ENCODE data around the gene MAPK8. TPM values are rescaled to one million over a fixed set of nuclear protein-coding genes. Genes with fewer than 3 reads are reported as not detected.
"Not testable (repeated sequence)": the region's sequence is repeated elsewhere in the genome, so short reads cannot be mapped to it uniquely, and the experiment has no call there.

Gene MAPK8
- total RNA-seq, 1 experiment from 2014 or later: 29.7 TPM

- Histone ChIP-seq H3K4me2 (ENCODE audit: low read depth, low read length, poor library complexity, severe bottlenecking) (no peak overlapping the region), H3K9me2 (replicated peaks; ENCODE audit: insufficient read depth, low read length) (no peaks in the 10 kb centered on the region), H3K36me3 (ENCODE audit: insufficient read depth, low read length) (no peaks in the 10 kb centered on the region), H3K9ac (ENCODE audit: low read length) (no peak overlapping the region), H3K27ac (ENCODE audit: low read length) (no peak overlapping the region), H2AFZ (ENCODE audit: low read length) (no peak overlapping the region), H3K79me2 (ENCODE audit: low read length) (no peaks in the 10 kb centered on the region), H3K27me3 (ENCODE audit: low read length) (no peaks in the 10 kb centered on the region), H3K9me3 (ENCODE audit: low read length) (no peaks in the 10 kb centered on the region), H3K4me1 (ENCODE audit: low read length) (no peaks in the 10 kb centered on the region), H4K20me1 (ENCODE audit: insufficient read depth, low read depth, low read length) (no peaks in the 10 kb centered on the region), H3K4me3 (ENCODE audit: low read length) (no peak overlapping the region)
- no peak for DNase-seq
These were observed 113.2 kb downstream of the MAPK8 start for GRCh38 chr10:48419714-48420113.

- not testable (repeated sequence) for H3K36me3 ChIP-seq (ENCODE audit: insufficient read depth, low read length); H3K9ac ChIP-seq (ENCODE audit: low read length); H3K4me1 ChIP-seq (ENCODE audit: low read length); H3K27ac ChIP-seq (ENCODE audit: low read length); H3K9me2 ChIP-seq (replicated peaks; ENCODE audit: insufficient read depth, low read length); H3K27me3 ChIP-seq (ENCODE audit: low read length); H4K20me1 ChIP-seq (ENCODE audit: insufficient read depth, low read depth, low read length); H3K9me3 ChIP-seq (ENCODE audit: low read length); H3K4me2 ChIP-seq (ENCODE audit: low read depth, low read length, poor library complexity, severe bottlenecking); H3K4me3 ChIP-seq (ENCODE audit: low read length); DNase-seq; H2AFZ ChIP-seq (ENCODE audit: low read length); H3K79me2 ChIP-seq (ENCODE audit: low read length)
These were observed 115.4 kb downstream of the MAPK8 start for GRCh38 chr10:48421862-48422261.

- Histone ChIP-seq H4K20me1 (ENCODE audit: insufficient read depth, low read depth, low read length) (no peaks in the 10 kb centered on the region), H3K9ac (ENCODE audit: low read length) (no peak overlapping the region), H3K9me3 (ENCODE audit: low read length) (no peaks in the 10 kb centered on the region), H3K27ac (ENCODE audit: low read length) (no peak overlapping the region), H3K4me1 (ENCODE audit: low read length) (no peaks in the 10 kb centered on the region), H3K36me3 (ENCODE audit: insufficient read depth, low read length) (no peaks in the 10 kb centered on the region), H3K9me2 (replicated peaks; ENCODE audit: insufficient read depth, low read length) (no peaks in the 10 kb centered on the region), H3K4me2 (ENCODE audit: low read depth, low read length, poor library complexity, severe bottlenecking) (no peak overlapping the region), H3K27me3 (ENCODE audit: low read length) (no peaks in the 10 kb centered on the region), H2AFZ (ENCODE audit: low read length) (no peak overlapping the region), H3K79me2 (ENCODE audit: low read length) (no peaks in the 10 kb centered on the region), H3K4me3 (ENCODE audit: low read length) (no peak overlapping the region)
- DNase-seq: no peak
These were observed 117.4 kb downstream of the MAPK8 start for GRCh38 chr10:48423884-48424283.

GRCh38 chr10:48428896-48429295 is 122.4 kb downstream of the MAPK8 start:
- Histone ChIP-seq H3K27me3 (ENCODE audit: low read length) (no peaks in the 10 kb centered on the region), H3K79me2 (ENCODE audit: low read length) (no peaks in the 10 kb centered on the region), H3K9ac (ENCODE audit: low read length) (no peak overlapping the region), H3K36me3 (ENCODE audit: insufficient read depth, low read length) (no peaks in the 10 kb centered on the region), H3K9me2 (replicated peaks; ENCODE audit: insufficient read depth, low read length) (no peaks in the 10 kb centered on the region), H3K9me3 (ENCODE audit: low read length) (no peaks in the 10 kb centered on the region), H3K4me3 (ENCODE audit: low read length) (no peak overlapping the region), H3K27ac (ENCODE audit: low read length) (no peak overlapping the region), H4K20me1 (ENCODE audit: insufficient read depth, low read depth, low read length) (no peaks in the 10 kb centered on the region), H3K4me2 (ENCODE audit: low read depth, low read length, poor library complexity, severe bottlenecking) (no peak overlapping the region), H2AFZ (ENCODE audit: low read length) (no peak overlapping the region), H3K4me1 (ENCODE audit: low read length) (no peaks in the 10 kb centered on the region)
- no peak for DNase-seq

- Histone ChIP-seq H3K9me3 (ENCODE audit: low read length) (no peaks in the 10 kb centered on the region), H4K20me1 (ENCODE audit: insufficient read depth, low read depth, low read length) (no peaks in the 10 kb centered on the region), H3K4me1 (ENCODE audit: low read length) (no peaks in the 10 kb centered on the region), H3K9me2 (replicated peaks; ENCODE audit: insufficient read depth, low read length) (no peaks in the 10 kb centered on the region), H3K9ac (ENCODE audit: low read length) (no peak overlapping the region), H3K4me3 (ENCODE audit: low read length) (no peak overlapping the region), H3K4me2 (ENCODE audit: low read depth, low read length, poor library complexity, severe bottlenecking) (no peak overlapping the region), H3K27me3 (ENCODE audit: low read length) (no peaks in the 10 kb centered on the region), H3K27ac (ENCODE audit: low read length) (no peak overlapping the region), H3K79me2 (ENCODE audit: low read length) (no peaks in the 10 kb centered on the region), H3K36me3 (ENCODE audit: insufficient read depth, low read length) (no peaks in the 10 kb centered on the region), H2AFZ (ENCODE audit: low read length) (no peak overlapping the region)
- no peak for DNase-seq
These were observed 122.8 kb downstream of the MAPK8 start for GRCh38 chr10:48429309-48429708.

- no peaks in the 10 kb centered on the region for H3K9me3 ChIP-seq (ENCODE audit: low read length)
- no peaks in the 10 kb centered on the region for H3K79me2 ChIP-seq (ENCODE audit: low read length)
- no peak overlapping the region for H3K27ac ChIP-seq (ENCODE audit: low read length)
- H4K20me1 ChIP-seq (ENCODE audit: insufficient read depth, low read depth, low read length): no peaks in the 10 kb centered on the region
- no peak overlapping the region for H2AFZ ChIP-seq (ENCODE audit: low read length)
- H3K4me2 ChIP-seq (ENCODE audit: low read depth, low read length, poor library complexity, severe bottlenecking): no peak overlapping the region
- H3K4me1 ChIP-seq (ENCODE audit: low read length): no peaks in the 10 kb centered on the region
- no peaks in the 10 kb centered on the region for H3K9me2 ChIP-seq (replicated peaks; ENCODE audit: insufficient read depth, low read length)
- no peaks in the 10 kb centered on the region for H3K27me3 ChIP-seq (ENCODE audit: low read length)
- no peak overlapping the region for H3K4me3 ChIP-seq (ENCODE audit: low read length)
- DNase-seq: no peak
- no peak overlapping the region for H3K9ac ChIP-seq (ENCODE audit: low read length)
- no peaks in the 10 kb centered on the region for H3K36me3 ChIP-seq (ENCODE audit: insufficient read depth, low read length)
These were observed 124.0 kb downstream of the MAPK8 start for GRCh38 chr10:48430402-48430993.

- Histone ChIP-seq H3K9me3 (ENCODE audit: low read length) (no peaks in the 10 kb centered on the region), H2AFZ (ENCODE audit: low read length) (no peak overlapping the region), H3K36me3 (ENCODE audit: insufficient read depth, low read length) (no peaks in the 10 kb centered on the region), H3K4me3 (ENCODE audit: low read length) (no peak overlapping the region), H4K20me1 (ENCODE audit: insufficient read depth, low read depth, low read length) (no peaks in the 10 kb centered on the region), H3K27me3 (ENCODE audit: low read length) (no peaks in the 10 kb centered on the region), H3K9me2 (replicated peaks; ENCODE audit: insufficient read depth, low read length) (no peaks in the 10 kb centered on the region), H3K27ac (ENCODE audit: low read length) (no peak overlapping the region), H3K4me1 (ENCODE audit: low read length) (no peaks in the 10 kb centered on the region), H3K9ac (ENCODE audit: low read length) (no peak overlapping the region), H3K79me2 (ENCODE audit: low read length) (no peaks in the 10 kb centered on the region), H3K4me2 (ENCODE audit: low read depth, low read length, poor library complexity, severe bottlenecking) (no peak overlapping the region)
- no peak for DNase-seq
These were observed 125.4 kb downstream of the MAPK8 start for GRCh38 chr10:48431871-48432270.

- H4K20me1 ChIP-seq (ENCODE audit: insufficient read depth, low read depth, low read length): no peaks in the 10 kb centered on the region
- H3K9me3 ChIP-seq (ENCODE audit: low read length): no peaks in the 10 kb centered on the region
- H3K4me1 ChIP-seq (ENCODE audit: low read length): no peaks in the 10 kb centered on the region
- H3K79me2 ChIP-seq (ENCODE audit: low read length): no peaks in the 10 kb centered on the region
- no peaks in the 10 kb centered on the region for H3K9me2 ChIP-seq (replicated peaks; ENCODE audit: insufficient read depth, low read length)
- DNase-seq: no peak
- no peak overlapping the region for H2AFZ ChIP-seq (ENCODE audit: low read length)
- no peak overlapping the region for H3K9ac ChIP-seq (ENCODE audit: low read length)
- no peaks in the 10 kb centered on the region for H3K27me3 ChIP-seq (ENCODE audit: low read length)
- no peaks in the 10 kb centered on the region for H3K36me3 ChIP-seq (ENCODE audit: insufficient read depth, low read length)
- H3K27ac ChIP-seq (ENCODE audit: low read length): no peak overlapping the region
- no peak overlapping the region for H3K4me3 ChIP-seq (ENCODE audit: low read length)
- H3K4me2 ChIP-seq (ENCODE audit: low read depth, low read length, poor library complexity, severe bottlenecking): no peak overlapping the region
These were observed 131.1 kb downstream of the MAPK8 start for GRCh38 chr10:48437546-48437945.

GRCh38 chr10:48439031-48439430 is 132.6 kb downstream of the MAPK8 start:
- no peaks in the 10 kb centered on the region for H3K4me1 ChIP-seq (ENCODE audit: low read length)
- H3K9me2 ChIP-seq (replicated peaks; ENCODE audit: insufficient read depth, low read length): no peaks in the 10 kb centered on the region
- DNase-seq: no peak
- H3K9ac ChIP-seq (ENCODE audit: low read length): no peak overlapping the region
- no peaks in the 10 kb centered on the region for H4K20me1 ChIP-seq (ENCODE audit: insufficient read depth, low read depth, low read length)
- H2AFZ ChIP-seq (ENCODE audit: low read length): no peak overlapping the region
- H3K27me3 ChIP-seq (ENCODE audit: low read length): no peaks in the 10 kb centered on the region
- no peak overlapping the region for H3K27ac ChIP-seq (ENCODE audit: low read length)
- H3K4me3 ChIP-seq (ENCODE audit: low read length): no peak overlapping the region
- H3K9me3 ChIP-seq (ENCODE audit: low read length): no peaks in the 10 kb centered on the region
- no peaks in the 10 kb centered on the region for H3K79me2 ChIP-seq (ENCODE audit: low read length)
- no peaks in the 10 kb centered on the region for H3K36me3 ChIP-seq (ENCODE audit: insufficient read depth, low read length)
- no peak overlapping the region for H3K4me2 ChIP-seq (ENCODE audit: low read depth, low read length, poor library complexity, severe bottlenecking)

All from Karpas-422 (cell line).